Peyer's patch (tissue), 4 donors: ENCODE measurements around the gene ABCG4.

Experiments used
- CTCF ChIP-seq, 6 experiments: fragments of 450-650 bp in 4 of 6; fragments of 200-600 bp in 2 of 6; sonication (generic) in 1 of 6; IDR thresholded peaks; one replicate each; pipeline ENCODE4 v1.5.1; 2017 to 2019; ENCODE audit warnings: antibody characterized with exemption in 6 of 6, mild to moderate bottlenecking in 3 of 6, moderate library complexity in 1 of 6
- POLR2A ChIP-seq, 2 donors: fragments of 450-650 bp; IDR thresholded peaks; one replicate each; pipeline ENCODE4 v1.5.1; 2017; ENCODE audit warnings: antibody characterized with exemption in 2 of 2, mild to moderate bottlenecking in 2 of 2, moderate library complexity in 2 of 2

DNA sequence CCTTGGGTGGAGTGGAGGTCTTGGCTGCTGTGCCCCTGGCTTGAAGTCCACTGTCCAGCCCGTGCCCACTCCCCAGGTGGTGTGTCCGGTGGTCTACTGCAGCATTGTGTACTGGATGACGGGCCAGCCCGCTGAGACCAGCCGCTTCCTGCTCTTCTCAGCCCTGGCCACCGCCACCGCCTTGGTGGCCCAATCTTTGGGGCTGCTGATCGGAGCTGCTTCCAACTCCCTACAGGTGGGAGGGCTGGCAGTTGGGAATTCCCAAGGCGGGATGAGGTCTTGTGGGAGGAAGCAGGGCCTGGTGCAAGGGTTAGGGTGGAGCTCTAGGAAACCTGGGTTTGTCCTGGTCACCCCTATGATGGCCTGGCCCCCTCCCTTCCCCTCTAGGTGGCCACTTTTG lies 11.3 kb downstream of the ABCG4 start:
- TF ChIP-seq CTCF (IDR thresholded peaks at IDR 0.05) (no peak), POLR2A (IDR thresholded peaks at IDR 0.05) (no peak)
